K562 (cell line): ENCODE results near the gene PRPH2. TPM values are rescaled to one million over a fixed set of nuclear protein-coding genes. Genes with fewer than 3 reads are reported as not detected.

ENCODE experiments used
- HDAC1 ChIP-seq, 2 experiments: fragments of 450-650 bp; IDR thresholded peaks; 2 replicates each; pipeline ENCODE4 v1.6.1; 2016 to 2017; ENCODE audit warnings: inconsistent platforms in 1 of 2, mild to moderate bottlenecking in 1 of 2, moderate library complexity in 1 of 2
- HMG20B ChIP-seq: fragments of 250-450 bp; sonication (Bioruptor Pico); IDR thresholded peaks from 2 replicates; pipeline ENCODE4 v1.5.0; 2021; ENCODE audit warnings: mild to moderate bottlenecking
- KLF10 ChIP-seq: fragments of 250-450 bp; sonication (Bioruptor Pico); IDR thresholded peaks from 2 replicates; pipeline ENCODE4 v1.6.1; 2021; ENCODE audit warnings: matching md5 sums
- MXI1 ChIP-seq: IDR thresholded peaks from 2 replicates; pipeline ENCODE4 v1.6.1; 2011; ENCODE audit warnings: low read depth, mild to moderate bottlenecking, improper control_type of control experiment, low read length
- NFATC3 ChIP-seq: fragments of 450-650 bp; IDR thresholded peaks from 2 replicates; pipeline ENCODE4 v1.6.1; 2017; ENCODE audit warnings: mild to moderate bottlenecking
- SMARCA4 ChIP-seq: fragments of 450-650 bp; IDR thresholded peaks from 2 replicates; pipeline ENCODE4 v1.6.1; 2016
- TAF7 ChIP-seq: fragments of 450-650 bp; IDR thresholded peaks from 2 replicates; pipeline ENCODE4 v1.6.1; 2016; ENCODE audit warnings: missing genetic modification characterization, missing compliant biosample characterization
- ZBTB1 ChIP-seq: sonication (generic); formaldehyde crosslinking; IDR thresholded peaks from 2 replicates; pipeline ENCODE4 v1.8.1; 2023; ENCODE audit warnings: missing genetic modification reagents, low read depth, mild to moderate bottlenecking, borderline replicate concordance
- ZNF124 ChIP-seq: sonication (generic); formaldehyde crosslinking; IDR thresholded peaks from 2 replicates; pipeline ENCODE4 v1.8.1; 2022; ENCODE audit warnings: missing genetic modification reagents
- ZNF445 ChIP-seq: fragments of 250-450 bp; sonication (Bioruptor Pico); IDR thresholded peaks from 2 replicates; pipeline ENCODE4 v1.4.0; 2020; ENCODE audit warnings: low read depth, mild to moderate bottlenecking, moderate library complexity
- ZNF707 ChIP-seq: fragments of 250-450 bp; sonication (Bioruptor Pico); conservative IDR thresholded peaks from 2 replicates; pipeline ENCODE4 v1.8.0; 2022; ENCODE audit warnings: inconsistent platforms, mild to moderate bottlenecking, moderate library complexity
- ZNF76 ChIP-seq: fragments of 250-450 bp; sonication (Bioruptor Pico); IDR thresholded peaks from 2 replicates; pipeline ENCODE4 v1.4.0; 2020; ENCODE audit warnings: mild to moderate bottlenecking, moderate library complexity, borderline replicate concordance
- polyA plus RNA-seq, 8 experiments: library from polyadenylated mRNA; depleted of rRNA in 4 of 8; stranded (reverse) in 5 of 8; unstranded in 3 of 8; fragments of >200 nt; fragmentation: Nextera tagmentation in 2 of 8; fragmentation: Illumina TruSeq in 1 of 8; extraction: Ambion mirVana in 2 of 8; extraction: Trizol in 1 of 8; gene quantifications; 2 replicates each; pipeline versions ENCODE4 v1.2.1 to v1.2.3, GENCODE V29; 2011 to 2014; ENCODE audit warnings: inconsistent platforms in 1 of 8, missing spikeins in 1 of 8
- total RNA-seq, 7 experiments: library from RNA; depleted of rRNA in 6 of 7; stranded (reverse); fragments of >200 nt in 6 of 7; fragmentation: Illumina TruSeq in 2 of 7; extraction: Trizol in 2 of 7; gene quantifications; 2 replicates each; pipeline versions ENCODE4 v1.2.1 to v1.2.3, GENCODE V29; 2011 to 2021; ENCODE audit warnings: low replicate concordance in 1 of 7
- TF ChIP-seq, protein P1 (sequence below), 2 experiments: fragments of 450-650 bp in 1 of 2; sonication (generic) in 1 of 2; formaldehyde crosslinking in 1 of 2; IDR thresholded peaks in 1 of 2; conservative IDR thresholded peaks in 1 of 2; 2 replicates each; pipeline versions ENCODE4 v1.6.1 to v1.8.1; 2016 to 2023; ENCODE audit warnings: mild to moderate bottlenecking in 2 of 2, moderate library complexity in 2 of 2, inconsistent platforms in 1 of 2, missing genetic modification reagents in 1 of 2
- TF ChIP-seq, protein P2 (sequence below): fragments of 450-650 bp; IDR thresholded peaks from 2 replicates; pipeline ENCODE4 v1.6.1; 2016; ENCODE audit warnings: borderline replicate concordance
- TF ChIP-seq, protein P3 (sequence below): sonication (generic); formaldehyde crosslinking; IDR thresholded peaks from 2 replicates; pipeline ENCODE4 v1.8.0; 2023; ENCODE audit warnings: missing genetic modification reagents, mild to moderate bottlenecking, borderline replicate concordance
- TF ChIP-seq, protein P4 (sequence below): sonication (generic); formaldehyde crosslinking; IDR thresholded peaks from 2 replicates; pipeline ENCODE4 v1.5.0; 2020; ENCODE audit warnings: missing genetic modification reagents

The PRPH2 gene
- total and polyA plus RNA-seq, 9 of the 15 experiments (the other 6 are each of a cell fraction or from before 2014, with no cell fraction given), result 0.03 to 0.11 (median 0.03) TPM; not detected in 5

DNA sequence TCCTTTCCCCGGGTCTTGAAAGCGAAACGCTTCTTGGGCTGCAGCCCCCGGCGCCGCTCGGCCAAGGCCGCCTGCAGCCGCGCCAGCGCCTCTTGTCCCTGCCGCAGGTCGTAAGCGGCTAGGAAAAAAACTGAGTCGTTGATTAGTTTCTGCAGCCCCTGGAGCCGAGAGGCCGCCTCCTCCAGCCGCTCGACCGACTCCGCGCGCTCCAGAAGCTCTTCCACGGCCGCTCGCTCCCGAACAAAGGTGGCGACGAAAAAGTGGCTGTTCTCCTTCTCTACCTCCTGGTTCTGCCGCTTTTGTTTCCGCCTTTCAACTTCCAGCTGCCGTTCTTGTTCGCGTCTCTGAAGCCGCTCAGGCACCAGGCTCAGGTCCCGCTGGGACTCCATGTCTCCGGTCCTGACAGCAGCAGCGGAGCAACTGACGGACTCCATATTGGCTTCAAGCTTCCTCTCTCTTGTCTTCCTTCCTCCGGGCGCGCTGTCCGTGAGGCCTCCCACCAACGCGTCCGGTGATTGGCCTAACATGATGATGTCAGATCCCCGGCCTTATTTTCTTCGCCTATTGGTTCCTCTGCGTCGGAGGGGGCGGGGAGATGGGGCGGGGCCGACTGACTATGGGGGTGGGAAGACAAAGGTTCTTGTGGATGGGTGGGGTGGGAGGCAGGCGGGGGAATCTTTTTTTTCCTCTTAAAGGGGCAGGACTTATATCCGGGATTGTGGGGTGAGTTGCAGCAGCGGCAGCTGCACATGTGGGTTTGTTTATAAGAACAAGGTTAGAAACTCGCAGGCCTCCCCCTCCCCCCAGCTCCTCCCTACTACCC, 23.5 kb upstream of the PRPH2 start, which contains the start of gene TBCC (continued):
- TF ChIP-seq HDAC1 (IDR thresholded peaks at IDR 0.05), result peak in 1 of 2 experiments; percentile 47; a peak in 2 of 4 replicates
- TF ChIP-seq HMG20B (CRISPR knock-in tag), result no peak
- TF ChIP-seq, protein P1, sequence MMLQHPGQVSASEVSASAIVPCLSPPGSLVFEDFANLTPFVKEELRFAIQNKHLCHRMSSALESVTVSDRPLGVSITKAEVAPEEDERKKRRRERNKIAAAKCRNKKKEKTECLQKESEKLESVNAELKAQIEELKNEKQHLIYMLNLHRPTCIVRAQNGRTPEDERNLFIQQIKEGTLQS (IDR thresholded peaks at IDR 0.05), result peak; percentile 86
- TF ChIP-seq, protein P1 (CRISPR knock-in tag; conservative IDR thresholded peaks at IDR 0.05), result peak; percentile 86
- TF ChIP-seq MXI1, result peak; percentile 48; the same call in 1 of the 2 replicates
- TF ChIP-seq KLF10 (CRISPR knock-in tag), result no peak
- TF ChIP-seq, protein P2, sequence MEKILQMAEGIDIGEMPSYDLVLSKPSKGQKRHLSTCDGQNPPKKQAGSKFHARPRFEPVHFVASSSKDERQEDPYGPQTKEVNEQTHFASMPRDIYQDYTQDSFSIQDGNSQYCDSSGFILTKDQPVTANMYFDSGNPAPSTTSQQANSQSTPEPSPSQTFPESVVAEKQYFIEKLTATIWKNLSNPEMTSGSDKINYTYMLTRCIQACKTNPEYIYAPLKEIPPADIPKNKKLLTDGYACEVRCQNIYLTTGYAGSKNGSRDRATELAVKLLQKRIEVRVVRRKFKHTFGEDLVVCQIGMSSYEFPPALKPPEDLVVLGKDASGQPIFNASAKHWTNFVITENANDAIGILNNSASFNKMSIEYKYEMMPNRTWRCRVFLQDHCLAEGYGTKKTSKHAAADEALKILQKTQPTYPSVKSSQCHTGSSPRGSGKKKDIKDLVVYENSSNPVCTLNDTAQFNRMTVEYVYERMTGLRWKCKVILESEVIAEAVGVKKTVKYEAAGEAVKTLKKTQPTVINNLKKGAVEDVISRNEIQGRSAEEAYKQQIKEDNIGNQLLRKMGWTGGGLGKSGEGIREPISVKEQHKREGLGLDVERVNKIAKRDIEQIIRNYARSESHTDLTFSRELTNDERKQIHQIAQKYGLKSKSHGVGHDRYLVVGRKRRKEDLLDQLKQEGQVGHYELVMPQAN, result peak; percentile 57
- TF ChIP-seq, protein P3, sequence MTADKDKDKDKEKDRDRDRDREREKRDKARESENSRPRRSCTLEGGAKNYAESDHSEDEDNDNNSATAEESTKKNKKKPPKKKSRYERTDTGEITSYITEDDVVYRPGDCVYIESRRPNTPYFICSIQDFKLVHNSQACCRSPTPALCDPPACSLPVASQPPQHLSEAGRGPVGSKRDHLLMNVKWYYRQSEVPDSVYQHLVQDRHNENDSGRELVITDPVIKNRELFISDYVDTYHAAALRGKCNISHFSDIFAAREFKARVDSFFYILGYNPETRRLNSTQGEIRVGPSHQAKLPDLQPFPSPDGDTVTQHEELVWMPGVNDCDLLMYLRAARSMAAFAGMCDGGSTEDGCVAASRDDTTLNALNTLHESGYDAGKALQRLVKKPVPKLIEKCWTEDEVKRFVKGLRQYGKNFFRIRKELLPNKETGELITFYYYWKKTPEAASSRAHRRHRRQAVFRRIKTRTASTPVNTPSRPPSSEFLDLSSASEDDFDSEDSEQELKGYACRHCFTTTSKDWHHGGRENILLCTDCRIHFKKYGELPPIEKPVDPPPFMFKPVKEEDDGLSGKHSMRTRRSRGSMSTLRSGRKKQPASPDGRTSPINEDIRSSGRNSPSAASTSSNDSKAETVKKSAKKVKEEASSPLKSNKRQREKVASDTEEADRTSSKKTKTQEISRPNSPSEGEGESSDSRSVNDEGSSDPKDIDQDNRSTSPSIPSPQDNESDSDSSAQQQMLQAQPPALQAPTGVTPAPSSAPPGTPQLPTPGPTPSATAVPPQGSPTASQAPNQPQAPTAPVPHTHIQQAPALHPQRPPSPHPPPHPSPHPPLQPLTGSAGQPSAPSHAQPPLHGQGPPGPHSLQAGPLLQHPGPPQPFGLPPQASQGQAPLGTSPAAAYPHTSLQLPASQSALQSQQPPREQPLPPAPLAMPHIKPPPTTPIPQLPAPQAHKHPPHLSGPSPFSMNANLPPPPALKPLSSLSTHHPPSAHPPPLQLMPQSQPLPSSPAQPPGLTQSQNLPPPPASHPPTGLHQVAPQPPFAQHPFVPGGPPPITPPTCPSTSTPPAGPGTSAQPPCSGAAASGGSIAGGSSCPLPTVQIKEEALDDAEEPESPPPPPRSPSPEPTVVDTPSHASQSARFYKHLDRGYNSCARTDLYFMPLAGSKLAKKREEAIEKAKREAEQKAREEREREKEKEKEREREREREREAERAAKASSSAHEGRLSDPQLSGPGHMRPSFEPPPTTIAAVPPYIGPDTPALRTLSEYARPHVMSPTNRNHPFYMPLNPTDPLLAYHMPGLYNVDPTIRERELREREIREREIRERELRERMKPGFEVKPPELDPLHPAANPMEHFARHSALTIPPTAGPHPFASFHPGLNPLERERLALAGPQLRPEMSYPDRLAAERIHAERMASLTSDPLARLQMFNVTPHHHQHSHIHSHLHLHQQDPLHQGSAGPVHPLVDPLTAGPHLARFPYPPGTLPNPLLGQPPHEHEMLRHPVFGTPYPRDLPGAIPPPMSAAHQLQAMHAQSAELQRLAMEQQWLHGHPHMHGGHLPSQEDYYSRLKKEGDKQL (CRISPR knock-in tag), result 0 out of 2 replicates have a peak, but pooled peaks have one; percentile 19
- no peak for TF ChIP-seq ZNF76 (CRISPR knock-in tag)
- TF ChIP-seq NFATC3, result no peak
- TF ChIP-seq SMARCA4, result peak; percentile 21; the same call in 1 of the 2 replicates
- TF ChIP-seq, protein P4, sequence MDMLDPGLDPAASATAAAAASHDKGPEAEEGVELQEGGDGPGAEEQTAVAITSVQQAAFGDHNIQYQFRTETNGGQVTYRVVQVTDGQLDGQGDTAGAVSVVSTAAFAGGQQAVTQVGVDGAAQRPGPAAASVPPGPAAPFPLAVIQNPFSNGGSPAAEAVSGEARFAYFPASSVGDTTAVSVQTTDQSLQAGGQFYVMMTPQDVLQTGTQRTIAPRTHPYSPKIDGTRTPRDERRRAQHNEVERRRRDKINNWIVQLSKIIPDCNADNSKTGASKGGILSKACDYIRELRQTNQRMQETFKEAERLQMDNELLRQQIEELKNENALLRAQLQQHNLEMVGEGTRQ (CRISPR knock-in tag), result 0 out of 2 replicates have a peak, but pooled peaks have one; percentile 7
- no peak for TF ChIP-seq ZNF124 (CRISPR knock-in tag)
- no peak for TF ChIP-seq ZNF445 (CRISPR knock-in tag)
- TF ChIP-seq TAF7 (tag), result peak; percentile 98
- TF ChIP-seq ZBTB1 (CRISPR knock-in tag), result 0 out of 2 replicates have a peak, but pooled peaks have one; percentile 69
- no peak for TF ChIP-seq ZNF707
